Psoas muscle (tissue), 8 donors: ENCODE results near the gene CSF2RB. TPM values are rescaled to one million over a fixed set of nuclear protein-coding genes. Genes with fewer than 3 reads are reported as not detected.

Source experiments
- ATAC-seq, 4 donors: fragments of 200-7000 bp; cut with Tn5 transposase; one replicate each; pipeline ENCODE4 v1.9.1; 2020; ENCODE audit warnings: moderate library complexity in 3 of 4, mild to moderate bottlenecking in 2 of 4
- DNase-seq, 2 donors: peaks; one replicate each; pipeline ENCODE4 v3.0.0-alpha.2; 2020
- H3K27ac ChIP-seq: fragments of 200-600 bp; one replicate; pipeline ENCODE4 v1.8.0; 2022
- H3K27me3 ChIP-seq, 3 donors: fragments of 200-600 bp in 1 of 3; one replicate each; pipeline versions ENCODE4 v1.6.1 to v1.8.0; 2013 to 2022; ENCODE audit warnings: low read length in 2 of 3, mild to moderate bottlenecking in 2 of 3, moderate library complexity in 1 of 3; ENCODE audit not compliant: insufficient read depth in 3 of 3
- H3K36me3 ChIP-seq, 2 donors: fragments of 200-600 bp in 1 of 2; one replicate each; pipeline versions ENCODE4 v1.6.1 to v1.8.0; 2013 to 2022; ENCODE audit warnings: low read depth in 1 of 2, mild to moderate bottlenecking in 1 of 2, moderate library complexity in 1 of 2; ENCODE audit not compliant: insufficient read depth in 1 of 2
- H3K4me1 ChIP-seq: fragments of 200-600 bp; one replicate; pipeline ENCODE4 v1.8.0; 2022
- H3K4me3 ChIP-seq: fragments of 200-600 bp; one replicate; pipeline ENCODE4 v1.8.0; 2022; ENCODE audit warnings: mild to moderate bottlenecking
- H3K9me3 ChIP-seq: fragments of 200-600 bp; one replicate; pipeline ENCODE4 v1.8.0; 2022
- CTCF ChIP-seq: fragments of 200-600 bp; IDR thresholded peaks from one replicate; pipeline ENCODE4 v1.8.0; 2022; ENCODE audit warnings: antibody characterized with exemption
- WGBS, 3 donors: extraction: QIAGEN DNeasy Blood & Tissue Kit; methylation state at CpG; one replicate each; pipeline versions ENCODE4 v1.1.6 to v1.1.7; 2013; 5-methylcytosine and 5-hydroxymethylcytosine counted together
- intact Hi-C, 2 donors: fragments of 100-400 bp; cut with DNase I; formaldehyde crosslinking; loops; one replicate each; pipeline versions ENCODE4 v1.11.0 to v1.14.2; 2022
- polyA plus RNA-seq, 3 donors: library from polyadenylated mRNA; stranded (reverse); fragments of 200-250 nt; gene quantifications; one replicate each; pipeline ENCODE4 v1.2.3, GENCODE V29; 2013
- total RNA-seq, 4 donors: library from RNA; stranded (reverse); fragmentation: NEBNext Ultra II Directional in 2 of 4; extraction: Animal tissue kit (Norgen Biotek cat#: 25700) in 2 of 4; gene quantifications; one replicate each; pipeline versions ENCODE4 v1.2.1 to v1.2.4, GENCODE V29; 2021 to 2023
- donor health status: healthy with polysubstance abuse.
- donor health status: DM: no; HTN: no; CAD: no; lungs with moderate emphysema.
- donor health status: Bipolar disorder and iron deficiency.
- donor health status: healthy.
- donor health status: DM: yes; HTN: yes; CAD: no.
- donor health status: DM: no; HTN: no; CAD: no.
- donor health status: DM: no; HTN: no; CAD: no.
- donor health status: DM: yes; HTN: yes; CAD: no.

The CSF2RB gene
- total and polyA plus RNA-seq, 7 donors: 0.25 to 1.7 (median 1.0) TPM

GRCh38 chr22:36946421-36947158 lies 33.2 kb downstream of the CSF2RB start:
- TF ChIP-seq CTCF: no peak
- WGBS, 3 donors: 49 to 65% (median 59%) methylated on average over 4 of the region's 4 CpGs
- Histone ChIP-seq H3K36me3 (no peaks in the 10 kb centered on the region), H3K4me3 (no peak overlapping the region), H3K27me3 (peaks cover 0 to 17% (median 4%) of the 10 kb centered on the region in 3 donors), H3K4me1 (no peaks in the 10 kb centered on the region), H3K27ac (no peak overlapping the region), H3K9me3 (no peaks in the 10 kb centered on the region)
- no peak for ATAC-seq
- DNase-seq: no peak
- intact Hi-C loops: no loop called here

GRCh38 chr22:36948273-36949225 lies 35.1 kb downstream of the CSF2RB start:
- no peak for ATAC-seq
- Histone ChIP-seq H3K27me3 (peaks cover 0 to 15% (median 0%) of the 10 kb centered on the region in 3 donors), H3K9me3 (no peaks in the 10 kb centered on the region), H3K4me3 (no peak overlapping the region), H3K36me3 (no peaks in the 10 kb centered on the region), H3K27ac (no peak overlapping the region), H3K4me1 (no peaks in the 10 kb centered on the region)
- no peak for DNase-seq
- intact Hi-C loops: no loop called here
- no peak for TF ChIP-seq CTCF
- WGBS, 3 donors: 72 to 76% (median 76%) methylated on average over 9 of the region's 9 CpGs

- DNase-seq (no peak), ATAC-seq (no peak)
- Histone ChIP-seq H3K36me3 (no peaks in the 10 kb centered on the region), H3K4me1 (no peaks in the 10 kb centered on the region), H3K27ac (no peak overlapping the region), H3K4me3 (no peak overlapping the region), H3K9me3 (no peaks in the 10 kb centered on the region), H3K27me3 (peaks cover 0 to 24% (median 2%) of the 10 kb centered on the region in 3 donors)
- 79 to 84% (median 80%) methylated on average over 17 of the region's 17 CpGs for WGBS, 3 donors
- no peak for TF ChIP-seq CTCF
- intact Hi-C loops: no loop called here
Observed at GRCh38 chr22:36950797-36951590, 37.6 kb downstream of the CSF2RB start.

DNA sequence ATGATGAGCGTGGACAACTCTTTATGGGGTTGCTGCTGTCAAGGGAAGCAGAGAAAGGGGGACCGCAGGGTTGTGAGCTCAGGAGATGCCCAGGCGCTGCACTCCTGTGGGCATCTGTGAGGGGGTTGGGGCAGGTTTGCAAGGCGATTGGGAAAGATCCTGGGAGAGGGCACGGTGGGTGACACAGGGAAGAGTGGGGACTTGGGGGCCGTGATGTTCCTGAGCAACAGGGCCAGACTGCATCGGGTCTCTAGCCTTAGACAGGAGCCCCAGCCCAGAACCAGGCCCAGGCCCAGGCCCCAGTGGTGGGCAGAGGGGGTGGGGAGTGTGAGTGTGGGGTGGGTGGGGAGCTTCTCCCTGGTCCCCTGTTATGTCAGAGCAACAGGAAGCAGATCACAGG lies 38.3 kb downstream of the CSF2RB start:
- Histone ChIP-seq H3K27me3 (peaks cover 0 to 24% (median 2%) of the 10 kb centered on the region in 3 donors), H3K4me3 (no peak overlapping the region), H3K4me1 (no peaks in the 10 kb centered on the region), H3K36me3 (no peaks in the 10 kb centered on the region), H3K9me3 (no peaks in the 10 kb centered on the region), H3K27ac (no peak overlapping the region)
- intact Hi-C loops: no loop called here
- ATAC-seq (no peak), DNase-seq (no peak)
- 75 to 85% (median 80%) methylated on average over 7 of the region's 7 CpGs for WGBS, 3 donors
- TF ChIP-seq CTCF: no peak
